GM23248 (cell line): Measurements from ENCODE around the gene TUBB2A.

Experiments used
- EZH2 ChIP-seq: fragments of 200-600 bp; sonication (generic); IDR thresholded peaks from 2 replicates; pipeline ENCODE4 v1.6.1; 2018; ENCODE audit warnings: antibody characterized with exemption, mild to moderate bottlenecking; ENCODE audit not compliant: insufficient read depth, poor library complexity, severe bottlenecking
- EZH2phosphoT487 ChIP-seq: fragments of 200-600 bp; sonication (generic); IDR thresholded peaks from 2 replicates; pipeline ENCODE4 v1.6.1; 2018; ENCODE audit warnings: antibody characterized with exemption, moderate library complexity, mild to moderate bottlenecking, low read depth; ENCODE audit not compliant: insufficient read depth

GRCh38 chr6:3183066-3183465 lies 25.7 kb upstream of the TUBB2A start:
- TF ChIP-seq EZH2phosphoT487 (no peak), EZH2 (no peak)
